CD4-positive, alpha-beta T cell treated with Interleukin-1 beta for 1 hour (primary cell): ENCODE results near the gene SLTM.
A peak's percentile ranks its signal among the peaks of the same experiment; 100 is the strongest.
"Not testable (repeated sequence)": the region's sequence is repeated elsewhere in the genome, so short reads cannot be mapped to it uniquely, and the experiment has no call there.

Source experiments
- DNase-seq, 2 donors: peaks; one replicate each; pipeline ENCODE4 v3.0.0-alpha.2; 2020 to 2022

Gene SLTM

DNA sequence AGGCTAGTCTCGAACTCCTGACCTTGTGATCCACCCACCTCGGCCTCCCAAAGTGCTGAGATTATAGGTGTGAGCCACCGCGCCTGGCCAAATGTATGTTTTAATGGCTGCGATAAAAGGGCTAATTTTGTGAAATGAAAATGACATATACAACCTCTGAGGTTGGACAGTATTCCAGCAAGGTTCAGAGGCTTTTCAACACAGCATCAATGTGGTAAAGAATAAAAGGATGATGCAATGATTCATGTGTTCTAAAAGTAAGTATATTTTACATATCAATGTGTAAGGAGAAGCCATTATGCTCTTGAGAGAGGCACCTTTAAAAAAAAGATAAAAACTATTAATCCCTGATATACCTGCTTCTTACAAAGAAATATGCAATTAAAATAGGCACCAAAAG lies 6.7 kb downstream of the SLTM start:
- DNase-seq, result no peak

DNA sequence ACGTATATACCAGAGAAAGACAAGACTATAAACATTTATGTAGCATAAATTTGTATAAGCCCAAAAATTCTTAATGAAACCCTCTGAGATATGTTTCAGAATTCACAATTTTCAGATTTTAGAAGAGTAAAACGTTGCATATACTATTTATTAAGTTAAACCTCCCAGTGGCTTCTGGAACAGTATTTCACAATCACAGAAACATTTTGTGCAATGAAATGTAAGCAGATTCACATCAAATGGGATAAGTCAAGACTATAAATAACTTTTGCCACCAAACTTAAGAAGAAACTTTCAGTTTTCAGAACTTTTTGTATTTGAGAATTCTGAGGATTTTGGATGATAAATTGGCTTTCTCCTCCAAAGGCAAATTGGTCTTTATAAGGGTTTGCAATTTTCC lies 9.2 kb downstream of the SLTM start:
- DNase-seq, result no peak

DNA sequence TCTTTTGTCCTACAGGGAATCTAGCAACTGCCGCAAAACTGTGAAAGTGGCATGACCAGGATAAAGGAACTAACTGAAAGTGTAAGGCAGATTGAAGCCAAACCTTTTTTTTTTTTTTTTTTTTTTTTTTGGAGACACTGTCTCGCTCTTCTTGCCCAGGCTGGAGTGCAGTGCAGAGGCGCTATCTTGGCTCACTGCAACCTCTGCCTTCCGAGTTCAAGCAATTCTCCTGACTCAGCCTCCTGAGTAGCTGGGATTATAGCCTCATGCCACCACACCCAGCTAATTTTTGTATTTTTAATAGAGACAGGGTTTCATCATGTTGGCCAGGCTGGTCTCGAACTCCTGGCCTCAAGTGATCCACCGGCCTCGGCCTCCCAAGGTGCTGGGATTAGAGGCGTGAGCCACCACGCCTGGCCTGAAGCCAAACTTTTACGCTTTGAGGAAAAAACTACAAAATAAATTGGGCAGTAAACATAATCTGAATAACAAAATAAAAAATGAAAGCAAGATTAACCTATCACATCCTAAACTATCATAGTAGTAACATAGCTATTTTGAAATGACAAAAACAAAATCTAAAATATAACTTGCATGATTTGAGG lies 9.7 kb downstream of the SLTM start:
- no peak for DNase-seq

DNA sequence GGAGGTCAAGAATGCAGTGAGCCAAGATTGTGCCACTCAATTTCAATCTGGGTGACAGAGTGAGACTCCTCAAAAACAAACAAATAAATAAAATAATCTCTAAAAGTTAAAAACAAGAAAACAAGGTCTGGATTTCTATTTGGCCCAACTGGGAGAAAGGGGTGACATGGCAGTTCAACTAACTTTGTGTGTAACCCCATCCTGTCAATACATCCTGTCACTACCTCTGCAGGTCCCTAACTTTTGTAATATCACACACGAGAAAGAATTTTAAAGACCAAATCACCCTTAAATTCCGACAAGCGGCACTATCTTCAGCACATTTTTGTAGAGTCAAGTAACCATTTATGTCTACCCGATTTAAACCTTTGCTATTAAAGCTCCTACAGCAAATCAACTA lies 10.2 kb downstream of the SLTM start:
- no peak for DNase-seq

DNA sequence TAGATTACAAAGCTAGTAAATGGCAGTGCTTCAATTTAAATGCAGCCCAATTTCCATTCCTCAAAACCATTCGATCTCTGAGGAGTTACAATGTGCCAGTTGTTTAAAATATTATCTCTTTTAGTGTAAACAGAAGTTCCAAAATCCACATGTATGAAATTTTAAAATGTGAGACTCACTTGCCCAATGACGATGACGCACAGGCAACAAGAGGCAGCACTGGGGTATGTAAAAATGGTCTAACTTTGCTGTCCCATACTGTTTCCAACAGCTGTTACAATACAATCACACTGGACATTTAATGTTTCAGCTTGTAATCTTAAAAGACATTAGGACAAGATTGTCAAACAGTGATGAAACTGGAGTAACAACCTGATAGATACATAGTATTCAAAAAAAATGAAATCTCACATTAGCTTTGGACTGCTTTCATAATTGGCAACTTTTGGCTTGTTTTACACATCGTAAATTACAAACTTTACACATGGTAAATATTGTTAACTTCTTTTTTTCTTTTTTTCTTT lies 12.2 kb downstream of the SLTM start:
- no peak for DNase-seq

DNA sequence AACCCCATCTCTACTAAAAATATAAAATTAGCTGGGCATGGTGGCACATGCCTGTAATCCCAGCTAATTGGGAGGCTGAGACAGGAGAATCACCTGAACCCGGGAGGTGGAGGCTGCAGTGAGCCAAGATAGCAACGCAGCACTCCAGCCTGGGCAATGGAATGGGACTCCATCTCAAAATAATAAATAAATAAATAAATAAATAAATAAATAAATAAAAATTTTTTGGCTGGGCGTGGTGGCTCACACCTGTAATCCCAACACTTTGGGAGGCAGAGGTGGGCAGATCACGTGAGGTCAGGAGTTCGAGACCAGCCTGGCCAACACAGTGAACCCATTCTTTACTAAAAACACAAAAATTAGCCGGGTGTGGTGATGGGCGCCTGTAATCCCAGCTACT lies 13.0 kb downstream of the SLTM start:
- not testable (repeated sequence) for DNase-seq

DNA sequence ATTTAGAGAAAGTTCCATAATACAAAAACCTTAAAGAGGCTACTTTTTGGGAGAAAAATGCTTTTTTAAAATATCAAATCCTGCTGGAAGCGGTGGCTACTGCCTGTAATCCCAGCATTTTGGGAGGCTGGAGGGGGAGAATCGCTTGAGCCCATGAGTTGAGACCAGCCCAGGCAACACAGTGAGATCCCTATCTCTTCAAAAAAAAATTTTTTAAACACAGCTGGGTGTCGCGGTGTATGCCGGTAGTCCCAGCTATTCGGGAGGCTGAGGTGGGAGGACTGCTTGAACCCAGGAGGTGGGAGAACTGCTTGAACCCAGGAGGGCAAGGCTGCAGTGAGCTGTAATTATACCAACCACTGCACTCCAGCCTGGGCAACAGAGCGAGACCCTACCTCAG lies 14.2 kb downstream of the SLTM start:
- DNase-seq, result no peak

DNA sequence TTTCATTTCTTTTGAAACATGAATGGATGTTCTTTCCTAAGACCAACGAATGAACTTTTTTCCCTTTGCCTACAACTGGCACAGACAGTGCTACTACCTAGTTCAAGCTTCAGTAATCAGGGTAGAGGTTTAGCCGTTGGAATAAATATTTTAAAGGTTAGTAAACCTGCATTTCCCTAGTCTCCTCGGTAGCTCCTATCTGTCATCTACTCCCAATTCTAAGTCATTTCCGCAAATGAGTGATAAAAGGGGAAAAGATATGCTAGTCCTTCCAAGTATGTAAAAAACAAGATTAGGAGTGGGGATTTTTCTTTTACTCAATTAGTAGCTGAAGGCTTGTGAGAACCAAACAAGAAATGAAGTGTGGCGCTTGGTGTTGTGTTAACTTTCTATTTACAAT lies 15.2 kb downstream of the SLTM start:
- DNase-seq, result no peak

DNA sequence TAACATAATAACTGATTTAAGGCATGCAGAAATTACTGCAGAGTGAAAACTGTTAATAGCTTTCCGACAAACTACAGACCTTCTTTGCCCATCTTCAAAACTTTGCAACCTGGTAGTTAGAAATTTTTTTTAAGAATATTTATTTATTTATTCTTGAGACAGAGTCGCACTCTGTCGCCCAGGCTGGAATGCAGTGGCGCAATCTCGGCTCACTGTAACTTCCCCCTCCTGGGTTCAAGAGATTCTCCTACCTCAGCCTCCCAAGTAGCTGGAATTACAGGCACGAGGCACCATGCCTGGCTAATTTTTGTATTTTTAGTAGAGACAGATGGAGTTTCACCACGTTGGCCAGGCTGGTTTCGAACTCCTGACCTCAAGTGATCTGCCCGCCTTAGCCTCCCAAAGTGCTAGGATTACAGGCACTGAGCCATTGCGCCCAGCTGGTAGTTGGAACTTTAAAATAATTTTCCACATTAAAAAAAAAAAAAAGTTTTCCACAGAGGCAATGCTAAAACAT lies 15.8 kb downstream of the SLTM start:
- not testable (repeated sequence) for DNase-seq

DNA sequence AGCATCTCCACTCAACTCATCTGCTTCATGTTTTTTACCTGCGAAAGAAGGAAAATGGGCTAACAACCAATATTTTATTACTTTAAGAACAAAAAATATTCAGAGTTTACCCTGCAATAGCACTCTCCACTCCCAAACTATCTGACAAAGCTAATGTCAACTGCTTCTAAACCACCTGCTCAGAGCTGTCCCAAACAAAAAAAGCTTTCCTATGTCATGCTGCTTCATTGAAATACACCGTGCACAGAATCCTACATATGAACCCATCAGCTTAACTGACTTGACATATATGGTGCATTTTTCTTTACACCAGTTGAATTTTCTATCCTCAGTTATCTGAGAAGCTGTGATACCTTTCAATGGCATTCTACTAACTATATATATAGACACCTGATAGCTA lies 16.5 kb downstream of the SLTM start:
- DNase-seq, result no peak

DNA sequence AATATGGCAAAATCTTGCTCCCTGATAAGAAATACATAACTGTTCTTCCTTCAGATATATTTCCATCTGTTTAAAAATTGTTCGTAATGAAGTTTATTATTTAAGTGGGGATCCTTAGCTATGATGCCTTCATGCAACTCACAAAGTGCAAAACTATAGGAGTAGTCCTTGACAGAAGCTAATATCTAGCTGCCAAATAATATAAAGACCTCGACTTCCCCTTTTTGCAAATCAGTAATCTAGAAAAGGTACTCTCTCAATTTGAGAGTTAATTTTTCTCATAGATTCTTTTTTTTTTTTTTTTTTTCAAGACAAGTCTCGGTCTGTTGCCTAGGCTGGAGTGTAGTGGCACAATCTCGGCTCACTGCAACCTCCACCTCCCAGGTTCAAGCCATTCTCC lies 23.0 kb downstream of the SLTM start:
- no peak for DNase-seq

DNA sequence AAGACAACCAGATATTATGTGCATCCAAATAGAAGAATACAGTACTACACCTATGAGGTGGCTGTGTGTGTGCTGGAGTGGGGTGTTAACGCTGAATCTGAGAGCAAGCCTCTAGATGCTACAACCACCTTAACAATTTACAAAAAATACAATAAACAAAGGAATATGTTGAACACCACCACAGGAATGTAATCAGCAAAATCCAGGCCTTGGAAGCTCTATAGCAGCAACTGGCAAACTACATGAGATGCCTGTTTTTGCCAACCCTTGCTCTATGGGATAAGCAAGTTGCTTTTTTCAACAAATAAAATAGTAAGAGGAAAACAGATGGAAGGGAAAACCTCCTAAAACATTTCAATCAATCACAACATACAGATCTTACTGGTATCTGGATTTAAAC lies 23.9 kb downstream of the SLTM start:
- DNase-seq, result no peak

DNA sequence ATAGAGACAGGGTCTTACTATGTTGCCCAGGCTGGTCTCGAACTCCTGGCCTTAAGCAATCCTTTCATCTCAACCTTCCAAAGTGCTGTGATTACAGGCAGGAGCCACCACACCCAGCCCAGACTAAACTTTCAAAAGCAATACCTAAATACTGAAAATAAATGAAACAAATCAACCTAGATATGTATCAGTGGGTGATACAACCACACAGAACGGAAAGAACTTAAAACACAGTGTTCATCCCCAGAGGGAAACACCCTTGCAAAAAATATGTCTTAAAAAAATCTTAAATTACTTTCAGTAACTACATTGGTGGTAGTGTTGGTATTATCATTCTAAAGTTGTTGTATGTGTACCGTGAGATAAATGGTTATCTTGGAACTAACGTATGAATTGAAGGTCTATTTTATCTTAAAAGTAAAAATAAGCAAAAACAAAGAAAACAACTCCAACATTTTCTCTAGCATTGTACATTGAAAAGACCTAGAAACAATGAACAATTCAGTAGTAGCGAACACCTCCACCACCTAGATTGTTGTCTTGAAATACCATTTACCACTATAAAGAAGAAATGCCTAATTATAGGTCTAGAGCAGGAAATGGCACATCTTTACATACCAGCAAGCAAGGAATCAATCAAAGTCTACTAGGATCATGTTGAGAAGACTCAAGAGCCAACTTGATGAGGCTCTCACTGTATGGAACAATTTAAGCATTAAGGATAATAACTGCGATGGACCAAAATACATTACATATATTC lies 24.7 kb downstream of the SLTM start:
- peak in 1 of 2 donors; percentile 8 for DNase-seq

DNA sequence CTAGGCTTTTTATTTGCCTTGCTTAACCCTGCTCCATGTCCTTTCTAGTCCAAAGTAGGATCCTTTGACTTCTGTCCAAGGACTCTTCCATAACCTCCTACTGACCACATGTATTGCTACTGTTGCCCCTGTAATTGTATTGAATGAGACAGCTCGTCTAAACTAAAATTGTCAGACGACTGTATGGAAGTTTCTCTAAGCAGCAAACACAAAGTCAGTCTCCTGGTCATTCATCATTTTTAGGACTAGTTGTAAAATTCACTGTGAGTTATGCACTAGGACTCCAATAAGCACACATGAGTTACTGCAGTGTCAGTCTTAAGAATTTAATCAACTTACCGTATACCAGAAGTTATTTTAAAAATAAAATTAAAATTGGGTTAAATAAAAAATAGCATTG lies 32.8 kb downstream of the SLTM start:
- DNase-seq, result no peak

DNA sequence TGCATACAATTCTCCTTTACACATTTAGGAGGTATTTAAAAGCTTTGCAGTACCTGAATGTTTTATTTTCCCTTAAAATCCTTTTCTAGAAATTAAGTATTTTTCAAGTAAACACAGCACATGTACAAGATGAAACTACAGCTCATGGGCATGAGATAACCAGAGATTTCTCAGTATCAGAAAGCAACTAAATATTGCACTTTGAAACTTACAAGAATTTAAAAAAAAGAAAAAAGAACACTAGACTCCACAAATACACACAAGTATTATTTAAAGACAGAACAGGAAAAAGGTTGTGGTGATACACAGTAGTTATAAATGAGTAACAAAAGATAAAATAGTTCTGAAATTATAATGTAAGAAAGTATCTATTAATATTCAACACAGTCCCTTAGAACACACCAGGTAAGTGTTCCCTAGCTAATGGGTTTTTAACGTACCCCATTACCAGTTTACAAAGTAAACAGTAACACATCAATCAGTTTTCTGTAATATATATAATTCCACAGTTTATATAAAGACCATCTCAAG lies 35.3 kb downstream of the SLTM start:
- no peak for DNase-seq

DNA sequence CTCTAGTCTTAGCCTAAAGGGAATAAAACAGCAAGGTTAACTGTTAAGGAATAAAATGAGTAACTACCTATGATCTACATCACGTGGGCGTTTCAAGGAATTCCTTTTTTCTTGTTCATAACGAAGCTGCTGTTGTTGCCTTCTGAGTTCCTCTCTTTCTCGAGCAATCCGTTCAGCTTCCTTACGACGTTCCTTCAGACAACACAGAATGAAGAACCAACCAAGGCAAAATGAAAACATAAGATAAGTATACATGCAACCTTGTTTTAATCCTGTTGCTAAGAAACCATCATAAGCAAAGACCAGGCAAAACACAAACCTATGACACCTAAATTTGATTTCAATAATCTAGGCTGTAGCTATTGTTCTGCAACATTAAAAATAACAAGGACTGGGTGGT lies 44.1 kb downstream of the SLTM start:
- DNase-seq, result no peak

DNA sequence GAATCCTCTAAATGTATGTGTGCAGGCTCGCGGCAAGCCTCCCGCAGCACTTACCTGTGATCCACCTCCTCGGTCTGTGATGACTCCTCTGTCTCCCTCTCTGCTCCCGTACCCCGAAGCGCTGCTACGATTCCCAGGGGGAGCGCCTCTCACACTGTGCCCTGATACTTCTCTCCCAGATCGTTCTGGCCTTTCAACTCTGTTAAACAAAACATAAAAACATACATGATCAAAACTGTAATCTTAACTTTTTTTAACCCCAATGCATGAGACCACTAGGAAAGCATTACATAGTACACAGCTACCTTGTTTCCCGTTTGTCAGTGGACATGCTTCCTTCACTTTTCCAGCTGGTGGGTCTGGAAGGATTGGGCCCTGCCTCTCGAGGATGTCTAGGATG lies 46.6 kb downstream of the SLTM start:
- no peak for DNase-seq

DNA sequence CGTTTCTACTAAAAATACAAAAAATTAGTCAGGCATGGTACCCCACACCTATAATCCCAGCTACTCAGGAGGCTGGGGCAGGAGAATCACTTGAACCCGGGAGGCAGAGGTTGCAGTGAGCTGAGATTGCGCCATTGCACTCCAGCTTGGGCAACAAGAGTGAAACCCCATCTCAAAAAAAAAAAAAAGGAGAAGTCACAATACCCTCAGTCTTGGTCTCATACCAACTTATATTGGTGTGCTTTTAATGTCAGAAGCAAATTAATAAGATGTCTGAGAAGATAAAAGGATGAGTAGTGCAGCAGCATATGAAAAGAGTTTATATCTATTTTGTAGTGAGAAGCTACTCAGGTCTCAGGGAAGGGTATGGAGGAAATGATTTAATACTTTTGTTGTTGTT lies 49.6 kb downstream of the SLTM start:
- not testable (repeated sequence) for DNase-seq

DNA sequence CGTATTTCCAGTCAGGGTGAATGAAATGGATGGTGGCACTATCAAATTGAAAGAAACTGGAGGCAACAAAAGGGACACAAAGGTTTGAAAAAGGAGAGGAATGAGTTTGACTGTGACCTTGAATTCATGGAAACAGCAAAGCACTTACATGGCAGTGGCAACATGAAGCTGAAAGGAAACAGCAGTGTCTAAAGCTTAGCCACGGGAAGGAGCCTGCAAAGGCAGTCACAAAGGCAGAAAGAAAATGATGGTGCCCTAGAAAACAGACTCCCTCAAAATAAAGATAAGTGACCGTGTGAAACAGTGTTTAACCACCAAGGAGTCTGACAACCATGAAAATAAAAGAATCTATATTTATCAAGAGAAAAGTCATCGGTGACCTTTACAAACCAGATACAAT lies 51.2 kb downstream of the SLTM start:
- no peak for DNase-seq

DNA sequence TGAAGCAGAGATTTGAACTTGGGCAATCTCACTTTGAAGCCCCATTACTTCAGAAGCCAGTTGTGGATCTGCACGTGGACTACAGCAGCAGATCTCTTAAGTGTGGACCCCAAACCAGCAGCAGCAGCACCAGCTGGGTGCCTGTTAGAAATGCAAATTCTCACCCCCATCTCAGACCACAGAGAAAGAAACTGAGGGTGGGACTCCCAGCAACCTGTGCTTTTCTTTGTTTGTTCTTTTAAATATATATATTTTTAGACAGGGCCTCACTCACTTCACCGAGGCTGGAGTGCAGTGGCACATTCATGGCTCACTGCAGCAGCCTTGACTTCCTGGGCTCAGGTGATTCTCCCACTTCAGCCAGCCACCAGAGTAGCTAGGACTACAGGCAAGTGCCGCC lies 53.2 kb downstream of the SLTM start:
- no peak for DNase-seq

DNA sequence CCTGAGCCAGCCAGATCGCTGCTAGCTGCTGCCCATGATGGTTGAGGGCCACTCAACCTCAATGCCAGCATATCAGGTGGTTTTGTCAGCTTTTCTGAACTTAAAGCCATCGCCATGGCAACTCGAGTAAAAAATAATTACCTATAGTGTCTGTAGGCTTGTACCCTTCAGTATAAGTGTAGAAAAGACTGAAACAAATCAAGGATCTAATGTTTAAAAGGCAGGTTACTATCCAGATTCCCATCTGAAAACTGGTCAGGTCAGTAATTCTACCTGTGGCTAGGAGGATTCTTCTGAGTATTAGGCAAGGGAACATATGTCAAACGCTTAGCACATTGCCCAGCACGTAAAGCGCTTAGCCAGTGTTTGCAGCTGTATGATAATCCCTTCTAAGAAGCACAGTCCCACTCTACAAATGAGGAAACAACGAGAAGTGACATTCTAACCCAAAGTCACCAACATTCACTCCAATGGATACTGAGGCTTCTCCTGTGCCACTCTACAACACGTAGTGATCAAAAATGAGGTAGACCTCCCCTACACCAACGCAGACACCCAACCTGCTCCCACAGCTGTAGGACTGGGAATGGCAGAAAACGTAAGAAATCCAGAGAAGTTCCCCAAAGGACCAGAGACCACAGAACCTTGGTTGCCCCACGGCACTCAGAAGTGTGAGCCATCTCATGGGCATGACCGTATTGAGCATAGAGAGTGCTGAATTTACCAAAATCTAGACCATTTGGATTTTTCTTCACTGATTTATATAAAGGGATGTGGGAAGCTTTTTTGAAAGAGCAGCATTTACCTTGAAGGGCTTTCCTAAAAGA lies 55.3 kb downstream of the SLTM start:
- no peak for DNase-seq

DNA sequence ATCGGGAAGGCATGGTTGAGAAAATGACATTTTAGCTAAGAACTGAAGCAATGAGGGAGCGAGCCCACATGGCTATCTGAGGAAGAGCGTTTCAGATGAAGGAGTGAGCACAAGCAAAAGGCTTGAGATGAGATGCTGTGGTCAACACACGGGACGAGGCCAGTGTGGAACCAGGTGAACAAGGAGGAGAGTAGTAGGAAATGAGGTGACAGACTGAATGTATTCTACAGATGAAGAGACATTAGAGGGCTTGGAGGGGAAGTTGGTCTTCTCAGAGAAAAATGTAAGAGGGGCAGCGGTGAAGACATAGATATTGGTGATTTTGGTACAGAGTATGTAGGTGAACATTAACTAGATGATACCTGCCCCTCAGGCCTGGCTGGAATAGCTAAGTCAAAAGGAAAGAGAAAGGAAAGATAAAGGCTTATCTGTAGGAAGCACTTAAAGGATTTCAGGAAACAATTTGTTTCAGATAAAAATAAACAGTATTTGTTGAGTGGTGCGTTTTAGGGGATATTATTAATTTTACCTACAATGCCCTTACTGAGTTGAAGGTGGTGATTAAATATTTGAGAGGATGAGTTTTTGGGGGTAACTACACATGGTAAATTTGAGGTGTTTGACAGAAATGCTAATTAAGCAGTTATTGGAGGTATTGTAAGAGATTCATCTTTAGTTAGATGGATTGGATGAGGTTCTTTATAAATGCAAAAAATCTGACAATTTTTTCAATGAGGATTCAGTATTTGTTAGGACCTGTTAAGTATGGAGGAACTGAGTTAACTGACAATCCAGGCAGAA lies 57.0 kb downstream of the SLTM start:
- no peak for DNase-seq
